Gastrocnemius medialis (tissue), 4 donors: ENCODE measurements around the gene DTNA. TPM values are rescaled to one million over a fixed set of nuclear protein-coding genes. Genes with fewer than 3 reads are reported as not detected.

ENCODE experiments used
- ATAC-seq, 2 donors: fragments of 150-250 bp; one replicate each; pipeline ENCODE4 v1.9.1; 2016
- DNase-seq, 2 donors: peaks; one replicate each; pipeline ENCODE4 v3.0.0-alpha.2; 2019
- H3K27ac ChIP-seq, 4 donors: fragments of 200-600 bp; sonication (generic); 1 replicate in 1 of 4; 2 replicates in 3 of 4; pipeline ENCODE4 v1.5.1; 2016 to 2018; ENCODE audit warnings: mild to moderate bottlenecking in 2 of 4, moderate library complexity in 1 of 4
- H3K27me3 ChIP-seq, 3 donors: fragments of 200-600 bp; sonication (generic) in 2 of 3; 1 replicate in 1 of 3; 2 replicates in 2 of 3; pipeline versions ENCODE4 v1.5.1 to v1.6.0; 2016 to 2019; ENCODE audit warnings: mild to moderate bottlenecking in 1 of 3, moderate library complexity in 1 of 3
- H3K36me3 ChIP-seq, 2 donors: fragments of 200-600 bp; sonication (generic) in 1 of 2; one replicate each; pipeline ENCODE4 v1.5.1; 2017 to 2018
- H3K4me1 ChIP-seq, 2 donors: fragments of 200-600 bp; sonication (generic) in 1 of 2; one replicate each; pipeline ENCODE4 v1.5.1; 2016 to 2017; ENCODE audit warnings: mild to moderate bottlenecking in 2 of 2
- H3K4me3 ChIP-seq, 4 donors: fragments of 200-600 bp; sonication (generic) in 3 of 4; 1 replicate in 1 of 4; 2 replicates in 3 of 4; pipeline ENCODE4 v1.5.1; 2016 to 2019; ENCODE audit warnings: mild to moderate bottlenecking in 2 of 4
- H3K9me3 ChIP-seq, 3 donors: fragments of 200-600 bp; sonication (generic) in 2 of 3; 1 replicate in 1 of 3; 2 replicates in 2 of 3; pipeline ENCODE4 v1.5.1; 2016 to 2019
- POLR2A ChIP-seq, 2 donors: fragments of 450-650 bp; IDR thresholded peaks; one replicate each; pipeline ENCODE4 v1.6.1; 2017; ENCODE audit warnings: antibody characterized with exemption in 2 of 2, mild to moderate bottlenecking in 2 of 2, moderate library complexity in 2 of 2
- in situ Hi-C, 4 donors: fragments of 200-750 bp; cut with MboI; loops; one replicate each; pipeline versions ENCODE4 v1.15.0 to v1.8.0; 2017; ENCODE audit warnings: low sequenced_read_pairs in 4 of 4
- intact Hi-C: fragments of 100-400 bp; cut with DNase I; formaldehyde crosslinking; loops from one replicate; pipeline ENCODE4 v1.15.1; 2023; ENCODE audit warnings: low total_unique reads
- total RNA-seq, 4 donors: library from RNA; depleted of rRNA; stranded (reverse); fragments of >200 nt; gene quantifications; one replicate each; pipeline versions ENCODE4 v1.1.0 to v1.2.3, GENCODE V29; 2016
- TF ChIP-seq, protein P1 (sequence below), 5 experiments: fragments of 450-650 bp in 3 of 5; fragments of 200-600 bp in 2 of 5; sonication (generic) in 2 of 5; IDR thresholded peaks in 4 of 5; conservative IDR thresholded peaks in 1 of 5; 1 replicate in 4 of 5; 2 replicates in 1 of 5; pipeline ENCODE4 v1.5.1; 2016 to 2019; ENCODE audit warnings: antibody characterized with exemption in 5 of 5, mild to moderate bottlenecking in 3 of 5, moderate library complexity in 3 of 5

The DTNA gene
- total RNA-seq, 4 donors from 2014 or later: 38.6 to 63.9 (median 56.1) TPM

DNA sequence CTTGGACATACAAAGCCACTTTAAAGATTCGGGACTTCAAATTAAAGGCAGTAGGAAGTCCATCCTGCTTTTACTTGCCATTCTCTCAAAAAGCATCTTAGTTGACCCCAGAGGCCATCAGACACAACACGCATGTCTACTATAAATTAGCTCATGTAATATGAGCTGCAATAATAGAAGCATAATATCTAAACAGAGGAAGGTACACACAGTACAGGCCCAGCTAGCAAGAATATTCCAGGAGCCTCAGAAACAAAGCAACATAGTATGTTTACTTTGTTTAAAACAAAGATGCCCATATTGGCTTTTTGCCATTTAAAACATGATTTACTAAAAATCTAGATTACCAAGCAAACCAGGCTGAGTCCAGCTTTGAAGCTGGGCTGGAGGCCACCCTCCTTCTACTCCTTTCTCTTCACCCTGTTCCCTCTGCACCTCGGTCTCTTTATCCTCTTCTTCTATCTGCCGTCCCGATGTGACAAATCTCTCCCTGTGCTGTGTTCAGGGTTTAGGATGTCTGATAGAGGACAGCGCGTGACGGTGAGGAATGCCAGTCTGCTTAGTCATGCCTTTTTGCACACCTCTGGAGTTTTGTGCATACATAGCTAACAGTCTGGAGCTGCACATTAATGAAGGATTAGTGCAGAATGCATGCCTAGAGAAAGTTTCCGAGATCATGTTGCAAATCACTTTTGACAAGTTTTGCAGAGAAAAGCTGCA is 28.2 kb downstream of the DTNA start:
- peak; percentile 78 to 93 for ATAC-seq
- intact Hi-C loops: loop anchor here (5.0 kb wide), 1 partner anchor 44 kb away; no protein-coding TSS in a partner anchor

DNA sequence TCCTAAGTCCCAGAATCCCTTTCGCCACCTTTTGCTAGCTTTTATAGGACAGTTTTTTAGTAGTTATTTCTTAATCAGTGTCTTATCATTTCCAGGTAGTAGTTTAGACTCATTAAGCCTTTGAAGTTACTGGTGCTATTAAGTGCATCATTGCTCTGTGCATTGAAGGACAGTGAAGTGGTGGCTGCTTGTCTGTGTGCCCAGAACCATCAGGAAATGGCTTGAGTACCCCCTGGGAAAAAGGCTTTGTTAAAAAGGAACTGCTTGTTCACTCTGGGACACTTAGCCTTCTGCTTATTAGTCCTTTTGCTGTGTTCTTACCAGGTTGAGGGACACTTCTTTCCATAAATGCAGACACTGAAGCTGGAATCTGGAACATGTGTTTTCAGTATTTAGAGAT is 30.0 kb downstream of the DTNA start:
- in situ Hi-C loops: no loop called here
- H3K36me3 ChIP-seq: no peaks in the 10 kb centered on the region
- H3K9me3 ChIP-seq: no peaks in the 10 kb centered on the region
- DNase-seq (no peak), ATAC-seq (no peak)
- peak overlapping the region in 3 of 4 donors; percentile 65 to 86 (median 68) for H3K27ac ChIP-seq
- no peak overlapping the region for H3K4me3 ChIP-seq
- no peaks in the 10 kb centered on the region for H3K27me3 ChIP-seq
- TF ChIP-seq POLR2A (IDR thresholded peaks at IDR 0.05): no peak
- TF ChIP-seq, protein P1, sequence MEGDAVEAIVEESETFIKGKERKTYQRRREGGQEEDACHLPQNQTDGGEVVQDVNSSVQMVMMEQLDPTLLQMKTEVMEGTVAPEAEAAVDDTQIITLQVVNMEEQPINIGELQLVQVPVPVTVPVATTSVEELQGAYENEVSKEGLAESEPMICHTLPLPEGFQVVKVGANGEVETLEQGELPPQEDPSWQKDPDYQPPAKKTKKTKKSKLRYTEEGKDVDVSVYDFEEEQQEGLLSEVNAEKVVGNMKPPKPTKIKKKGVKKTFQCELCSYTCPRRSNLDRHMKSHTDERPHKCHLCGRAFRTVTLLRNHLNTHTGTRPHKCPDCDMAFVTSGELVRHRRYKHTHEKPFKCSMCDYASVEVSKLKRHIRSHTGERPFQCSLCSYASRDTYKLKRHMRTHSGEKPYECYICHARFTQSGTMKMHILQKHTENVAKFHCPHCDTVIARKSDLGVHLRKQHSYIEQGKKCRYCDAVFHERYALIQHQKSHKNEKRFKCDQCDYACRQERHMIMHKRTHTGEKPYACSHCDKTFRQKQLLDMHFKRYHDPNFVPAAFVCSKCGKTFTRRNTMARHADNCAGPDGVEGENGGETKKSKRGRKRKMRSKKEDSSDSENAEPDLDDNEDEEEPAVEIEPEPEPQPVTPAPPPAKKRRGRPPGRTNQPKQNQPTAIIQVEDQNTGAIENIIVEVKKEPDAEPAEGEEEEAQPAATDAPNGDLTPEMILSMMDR (IDR thresholded peaks at IDR 0.05 in 4 of 5, conservative IDR thresholded peaks at IDR 0.05 in 1 of 5): no peak
- intact Hi-C loops: no loop called here
- peaks cover 58 to 63% of the 10 kb centered on the region in 2 donors for H3K4me1 ChIP-seq

More for the DNA sequence above, 28.2 kb downstream of the DTNA start:
- TF ChIP-seq POLR2A (IDR thresholded peaks at IDR 0.05): no peak
- TF ChIP-seq, protein P1 (IDR thresholded peaks at IDR 0.05 in 4 of 5, conservative IDR thresholded peaks at IDR 0.05 in 1 of 5): no peak
- H3K4me1 ChIP-seq: peaks cover 57 to 63% of the 10 kb centered on the region in 2 donors
- peak; percentile 61 to 66 for DNase-seq
- H3K9me3 ChIP-seq: no peaks in the 10 kb centered on the region
- peak overlapping the region; percentile 65 to 86 (median 74) for H3K27ac ChIP-seq
- H3K36me3 ChIP-seq: no peaks in the 10 kb centered on the region
- in situ Hi-C loops: no loop called here
- no peaks in the 10 kb centered on the region for H3K27me3 ChIP-seq
- H3K4me3 ChIP-seq: no peak overlapping the region

DNA sequence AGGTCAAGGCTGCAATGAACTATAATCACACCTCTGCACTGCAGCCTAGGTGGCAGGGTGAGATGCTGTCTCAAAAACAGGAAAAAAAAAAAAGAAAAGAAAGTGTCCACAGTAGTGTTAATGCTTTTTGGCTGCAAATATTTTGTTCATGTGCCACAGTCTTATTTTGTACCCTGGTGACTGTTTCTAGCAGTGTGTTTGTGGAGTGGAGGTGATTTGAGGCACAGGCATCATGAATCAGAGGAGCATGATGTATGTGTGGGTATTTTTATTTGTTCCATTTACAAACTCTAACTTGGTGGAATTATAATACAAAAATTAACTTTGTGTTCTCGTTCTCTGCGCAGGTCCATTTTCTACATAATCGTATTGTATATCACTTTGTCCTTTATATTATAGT is 30.6 kb downstream of the DTNA start:
- no peak overlapping the region for H3K4me3 ChIP-seq
- intact Hi-C loops (no loop called here), in situ Hi-C loops (no loop called here)
- DNase-seq (peak in 1 of 2 donors; percentile 15), ATAC-seq (peak in 1 of 2 donors; percentile 73)
- no peaks in the 10 kb centered on the region for H3K36me3 ChIP-seq
- H3K27me3 ChIP-seq: no peaks in the 10 kb centered on the region
- H3K4me1 ChIP-seq: peaks cover 63 to 64% of the 10 kb centered on the region in 2 donors
- no peaks in the 10 kb centered on the region for H3K9me3 ChIP-seq
- H3K27ac ChIP-seq: peak overlapping the region in 3 of 4 donors; percentile 65 to 86 (median 68)
- no peak for TF ChIP-seq POLR2A (IDR thresholded peaks at IDR 0.05)
- TF ChIP-seq, protein P1 (IDR thresholded peaks at IDR 0.05 in 4 of 5, conservative IDR thresholded peaks at IDR 0.05 in 1 of 5): no peak

DNA sequence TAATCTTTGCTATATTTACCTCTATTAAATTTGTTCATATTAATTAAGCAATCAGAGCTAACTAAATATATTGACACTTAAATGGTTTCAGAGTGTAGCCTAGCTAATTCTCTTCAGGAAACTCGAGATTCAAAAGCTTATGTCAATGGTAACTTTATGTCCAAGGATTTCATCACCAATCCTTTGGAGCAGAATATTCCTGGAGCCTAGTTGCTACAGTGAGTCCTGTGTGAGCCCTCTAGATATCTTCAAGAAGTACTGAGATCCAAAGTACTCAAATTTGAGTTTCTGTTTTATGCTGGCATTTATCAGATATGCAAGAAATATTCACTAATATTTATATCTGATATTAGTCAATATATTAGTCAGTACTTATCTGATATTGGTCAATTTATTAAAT is 31.3 kb downstream of the DTNA start:
- Histone ChIP-seq H3K27ac (peak overlapping the region in 3 of 4 donors; percentile 65 to 86 (median 68)), H3K36me3 (no peaks in the 10 kb centered on the region), H3K4me3 (no peak overlapping the region), H3K9me3 (no peaks in the 10 kb centered on the region), H3K4me1 (peaks cover 63 to 64% of the 10 kb centered on the region in 2 donors), H3K27me3 (no peaks in the 10 kb centered on the region)
- ATAC-seq (peak; percentile 46 to 56), DNase-seq (no peak)
- in situ Hi-C loops (no loop called here), intact Hi-C loops (no loop called here)
- TF ChIP-seq, protein P1 (IDR thresholded peaks at IDR 0.05 in 4 of 5, conservative IDR thresholded peaks at IDR 0.05 in 1 of 5): no peak
- no peak for TF ChIP-seq POLR2A (IDR thresholded peaks at IDR 0.05)
